ENCODE results near the gene NCAM2.
"Not testable (repeated sequence)": the region's sequence is repeated elsewhere in the genome, so short reads cannot be mapped to it uniquely, and the experiment has no call there.

The NCAM2 gene

GRCh38 chr21:21324297-21324696, 326.1 kb downstream of the NCAM2 start:
- no peak for DNase-seq (ENCODE audit: low read depth)

GRCh38 chr21:21332492-21332891, 334.3 kb downstream of the NCAM2 start:
- no peak for DNase-seq (ENCODE audit: low read depth)

- no peak for DNase-seq (ENCODE audit: low read depth)
Observed at GRCh38 chr21:21341041-21341440, 342.8 kb downstream of the NCAM2 start.

GRCh38 chr21:21345296-21345695, 347.1 kb downstream of the NCAM2 start:
- no peak for DNase-seq (ENCODE audit: low read depth)

- DNase-seq (ENCODE audit: low read depth): no peak
Observed at GRCh38 chr21:21345872-21346271, 347.7 kb downstream of the NCAM2 start.

DNA sequence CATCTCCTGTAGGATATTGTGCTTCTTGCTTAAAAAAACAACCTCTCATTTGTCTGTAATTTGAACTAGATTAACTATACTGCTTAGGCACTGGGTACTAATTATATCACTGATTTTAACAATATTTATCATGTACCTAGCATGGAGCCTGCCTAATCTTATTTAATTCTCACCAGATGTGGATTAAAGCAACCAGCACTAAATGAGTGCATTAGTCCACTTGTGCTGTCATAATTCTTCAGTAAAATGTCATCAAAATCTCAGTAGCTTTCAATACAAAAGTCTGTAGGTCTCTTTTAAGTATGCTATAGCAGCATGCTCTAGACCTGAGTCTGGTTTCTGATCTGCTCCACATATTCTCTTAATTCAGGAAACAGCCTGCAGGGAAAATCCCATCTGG, 368.1 kb downstream of the NCAM2 start:
- DNase-seq (ENCODE audit: low read depth): no peak

DNA sequence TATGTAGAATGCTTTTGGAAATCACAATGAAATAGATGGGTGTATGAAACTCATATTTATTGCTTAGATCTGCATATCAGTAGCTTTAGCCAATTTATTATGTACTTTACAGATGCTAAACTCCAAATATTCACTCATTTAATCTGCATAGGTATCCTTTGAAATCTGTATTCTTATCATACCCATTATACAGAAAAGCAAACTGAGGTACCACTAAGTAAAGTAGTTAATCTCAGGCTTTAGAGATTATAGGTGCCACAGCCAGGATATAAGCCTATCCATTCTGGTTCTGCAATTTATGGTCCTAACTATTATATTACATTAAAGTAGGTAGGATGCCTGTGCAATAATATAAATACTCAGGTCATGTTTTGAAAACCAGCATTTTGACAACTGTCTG, 369.4 kb downstream of the NCAM2 start:
- no peak for DNase-seq (ENCODE audit: low read depth)

DNA sequence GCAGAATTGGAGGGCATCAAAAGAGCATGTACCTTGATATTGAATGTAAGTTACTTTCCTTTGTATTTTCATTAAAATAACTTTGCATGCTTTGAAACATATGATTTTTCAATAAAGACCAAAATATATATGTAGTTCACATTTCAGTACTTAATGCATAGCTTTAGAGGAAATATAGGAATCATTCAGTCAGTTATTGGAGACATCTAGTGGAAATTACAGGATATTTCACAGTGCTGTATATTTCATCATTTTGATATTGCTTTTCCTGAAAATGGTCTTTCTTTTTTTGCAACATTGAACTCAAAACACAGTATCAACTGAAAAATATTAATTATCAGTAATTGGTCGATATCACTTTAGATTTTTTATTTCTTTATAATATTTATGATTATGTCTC, 375.8 kb downstream of the NCAM2 start:
- DNase-seq (ENCODE audit: low read depth): no peak

DNA sequence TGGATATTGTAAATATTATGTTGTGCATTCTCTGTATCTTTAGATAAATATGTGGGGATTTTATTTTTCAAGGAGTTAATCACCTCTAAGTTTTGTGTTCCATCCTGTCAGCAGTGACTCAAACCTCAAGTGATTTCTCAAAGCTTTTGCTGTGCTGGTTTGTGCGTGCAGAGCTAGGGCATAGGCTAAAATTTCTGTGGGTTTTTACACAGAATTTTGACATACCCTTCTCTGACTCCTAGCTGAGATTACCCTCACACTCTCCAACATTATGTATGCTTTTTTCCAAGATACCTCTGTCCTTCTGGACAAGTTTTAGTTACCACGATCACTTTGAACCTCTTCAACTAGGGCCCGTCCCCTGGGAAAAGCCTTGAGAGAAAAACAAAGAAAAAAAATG, 384.9 kb downstream of the NCAM2 start:
- no peak for DNase-seq (ENCODE audit: low read depth)

- no peak for DNase-seq (ENCODE audit: low read depth)
Observed at GRCh38 chr21:21384977-21385376, 386.8 kb downstream of the NCAM2 start.

DNA sequence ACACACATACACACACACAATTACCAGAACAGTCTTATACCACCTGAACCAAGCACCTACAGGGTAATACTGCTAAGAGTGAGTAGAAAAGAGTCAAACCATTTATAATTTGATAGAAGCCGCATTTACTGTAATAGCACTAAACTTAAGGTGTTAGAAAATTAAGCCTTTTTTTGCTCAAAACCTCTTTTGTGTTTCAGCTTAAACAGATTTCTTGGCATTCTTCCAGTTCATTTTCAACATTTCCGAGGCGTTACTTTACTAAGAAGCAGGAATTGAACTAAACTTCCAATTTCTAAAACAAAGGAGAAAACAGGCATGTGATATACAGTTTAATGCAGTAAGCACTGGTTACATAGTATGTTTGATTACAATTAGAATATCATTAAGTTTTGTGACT, 387.2 kb downstream of the NCAM2 start:
- DNase-seq (ENCODE audit: low read depth): no peak

DNA sequence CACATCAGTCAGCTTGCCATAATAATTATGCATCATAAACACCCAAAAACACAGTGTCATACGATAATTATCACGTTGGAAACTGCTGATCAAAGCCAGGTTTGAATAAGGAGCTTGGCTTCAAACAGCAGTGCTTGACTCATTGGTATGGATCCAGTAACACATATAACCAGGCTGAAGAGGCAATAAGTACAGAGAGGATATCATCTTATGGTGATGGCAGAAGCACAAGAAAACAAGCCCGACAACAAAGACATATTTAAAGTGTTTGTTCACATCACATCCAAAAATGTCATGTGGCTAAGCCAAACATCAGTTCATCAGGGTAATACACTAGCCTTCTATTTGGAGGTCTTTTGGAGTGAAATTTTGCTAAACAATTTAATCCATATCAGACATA, 389.7 kb downstream of the NCAM2 start:
- DNase-seq (ENCODE audit: low read depth): no peak

DNA sequence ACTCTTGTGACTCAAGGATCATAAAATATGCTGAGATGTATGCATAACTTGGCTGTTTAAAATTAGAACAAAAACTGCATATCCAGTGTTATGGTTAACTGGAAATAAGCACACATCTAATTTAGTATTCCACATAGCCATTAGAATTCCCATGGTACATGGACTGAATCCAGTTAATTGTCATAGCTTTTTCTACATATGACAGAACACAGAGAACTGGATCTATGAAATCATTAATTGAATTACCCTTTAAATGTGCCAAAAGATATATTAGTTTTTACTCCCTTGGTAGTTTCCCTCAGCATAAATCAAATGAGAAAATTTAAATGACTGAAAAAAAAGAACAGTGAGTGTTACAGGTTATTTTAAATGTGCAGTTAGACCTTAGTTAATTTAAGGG, 395.9 kb downstream of the NCAM2 start:
- no peak for DNase-seq (ENCODE audit: low read depth)

DNA sequence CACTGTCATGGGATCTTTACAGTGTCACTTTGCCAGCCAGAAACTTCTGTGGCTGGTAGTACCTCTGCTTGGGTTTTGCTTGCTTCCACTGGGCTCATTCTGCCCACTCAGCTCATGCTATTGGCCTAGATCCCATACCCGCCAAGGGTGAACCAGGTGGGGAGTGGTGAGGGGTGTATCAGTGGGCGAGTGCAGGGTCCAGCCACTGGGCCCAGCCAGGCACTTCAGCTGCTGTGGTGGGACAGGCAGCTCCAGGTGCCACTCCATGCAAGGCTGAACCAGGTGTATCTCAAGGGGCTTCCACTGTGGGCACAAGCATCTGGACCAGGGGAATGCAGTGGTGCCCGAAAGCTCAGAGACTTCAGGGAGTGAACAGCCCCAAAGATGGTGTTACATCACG, 398.2 kb downstream of the NCAM2 start:
- DNase-seq (ENCODE audit: low read depth): no peak

GRCh38 chr21:21397464-21397863, 399.3 kb downstream of the NCAM2 start:
- no peak for DNase-seq (ENCODE audit: low read depth)

DNA sequence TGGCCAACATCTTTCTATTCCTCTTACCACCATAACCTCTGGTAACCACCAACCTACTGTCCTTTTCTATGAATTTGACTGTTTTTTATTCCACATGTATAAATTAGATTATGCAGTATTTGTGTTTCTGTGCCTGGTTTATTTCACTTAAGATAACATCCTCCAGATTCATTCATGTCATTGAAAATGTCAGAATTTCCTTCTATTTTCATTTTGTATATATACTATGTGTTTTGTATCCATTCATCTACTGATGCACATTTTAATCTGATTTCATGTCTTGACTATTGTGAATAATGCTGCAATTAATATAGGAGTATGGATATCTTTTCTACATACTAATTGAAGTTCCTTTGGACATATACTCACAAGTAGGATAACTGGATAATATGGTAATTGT, 403.2 kb downstream of the NCAM2 start:
- no peak for DNase-seq (ENCODE audit: low read depth)

DNA sequence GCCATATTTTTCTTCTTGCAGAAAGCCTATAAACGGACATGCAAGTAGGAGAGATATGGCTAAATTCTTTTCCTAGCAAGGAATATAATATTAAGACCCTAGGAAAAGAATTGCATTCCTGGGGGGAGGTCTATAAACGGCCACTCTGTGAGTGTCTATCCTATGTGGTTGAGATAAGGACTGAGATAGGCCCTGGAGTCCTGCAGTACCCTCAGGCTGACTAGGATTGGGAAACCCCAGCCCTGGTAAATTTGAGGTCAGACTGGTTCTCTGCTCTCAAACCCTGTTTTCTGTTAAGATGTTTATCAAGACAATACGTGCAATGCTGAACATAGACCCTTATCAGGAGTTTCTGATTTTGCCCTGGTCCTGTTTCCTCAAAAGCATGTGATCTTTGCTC, 404.0 kb downstream of the NCAM2 start:
- DNase-seq (ENCODE audit: low read depth): not testable (repeated sequence)

GRCh38 chr21:21404261-21404660, 406.1 kb downstream of the NCAM2 start:
- not testable (repeated sequence) for DNase-seq (ENCODE audit: low read depth)

GRCh38 chr21:21406921-21407320, 408.7 kb downstream of the NCAM2 start:
- DNase-seq (ENCODE audit: low read depth): no peak

DNA sequence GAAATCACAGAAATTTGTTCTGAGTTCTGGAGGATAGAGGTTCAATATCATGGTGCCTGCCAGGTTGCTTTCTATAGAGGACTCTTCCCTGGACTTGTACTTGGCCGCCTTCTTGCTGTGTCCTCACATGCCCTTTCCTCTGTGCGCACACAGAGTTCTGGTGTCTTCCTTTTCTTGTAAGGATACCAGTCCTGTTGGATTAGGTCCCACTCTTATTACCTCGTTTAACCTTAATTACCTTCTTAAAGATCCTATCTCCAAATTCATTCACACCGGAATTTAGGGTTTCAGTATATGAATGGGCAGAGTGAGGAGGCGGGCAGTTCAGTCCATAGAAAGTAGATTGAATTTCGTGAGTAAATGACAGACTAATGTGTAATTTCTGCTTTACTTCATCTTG, 413.9 kb downstream of the NCAM2 start:
- no peak for DNase-seq (ENCODE audit: low read depth)

DNA sequence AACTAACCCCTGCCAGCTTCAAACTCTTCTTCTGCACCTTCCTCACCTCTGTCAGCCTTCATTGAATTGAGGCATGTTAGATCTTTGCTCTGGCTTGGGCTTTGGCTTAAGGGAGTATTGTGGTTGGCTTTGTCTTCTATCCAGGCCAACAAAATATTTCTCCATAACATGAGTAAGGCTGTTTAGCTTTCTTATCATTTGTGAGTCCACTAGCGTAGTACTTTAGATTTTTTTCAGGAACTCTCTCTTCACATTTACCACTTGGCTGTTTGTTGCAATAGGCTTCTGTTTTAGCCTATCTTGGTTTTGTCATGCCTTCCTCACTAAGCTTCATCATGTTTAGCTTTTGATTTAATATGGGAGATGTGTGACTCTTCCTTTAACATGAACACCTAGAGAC, 417.5 kb downstream of the NCAM2 start:
- DNase-seq (ENCODE audit: low read depth): no peak

- no peak for DNase-seq (ENCODE audit: low read depth)
Observed at GRCh38 chr21:21434944-21435343, 436.7 kb downstream of the NCAM2 start.

DNA sequence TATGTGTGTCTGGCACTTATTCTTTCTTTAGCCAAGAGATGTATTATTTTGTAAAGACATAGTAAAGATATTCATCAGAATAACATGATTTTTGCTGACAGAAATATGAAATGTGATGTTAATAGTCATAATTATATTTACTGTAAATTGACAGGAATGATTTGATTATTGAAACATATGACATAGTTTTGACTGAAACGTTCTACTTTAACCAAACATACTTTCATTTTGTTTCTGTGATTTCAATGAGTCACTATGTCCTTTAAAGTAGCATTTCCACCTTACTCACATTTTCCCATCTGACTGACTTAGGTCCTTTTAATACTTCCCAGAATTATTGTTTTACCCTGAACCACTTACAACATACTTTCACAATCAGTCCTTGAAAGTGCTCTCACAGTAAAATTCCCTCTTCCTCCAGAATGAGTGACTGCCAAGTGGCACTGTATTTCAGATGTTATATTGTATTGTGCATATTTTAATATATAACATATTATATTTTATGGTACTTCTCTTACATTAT, 437.9 kb downstream of the NCAM2 start:
- DNase-seq (ENCODE audit: low read depth): no peak

DNA sequence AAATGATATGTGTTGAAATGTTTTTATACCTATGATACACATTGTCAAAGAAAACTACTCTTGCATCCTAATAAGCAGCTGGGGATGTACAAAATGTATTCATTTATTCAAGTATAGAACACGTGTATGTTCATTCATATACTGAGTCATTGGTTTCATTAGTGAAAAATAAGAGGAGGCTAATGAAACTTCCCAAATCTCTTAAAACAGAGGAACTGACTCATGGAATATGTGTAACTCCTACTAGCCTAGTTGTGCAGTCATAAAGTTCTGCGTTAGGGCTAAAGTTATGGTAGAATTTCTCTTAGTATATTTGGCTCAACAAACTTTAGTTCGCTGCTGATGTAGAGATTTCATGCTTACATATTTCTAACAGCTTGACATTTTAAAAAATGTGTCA, 441.6 kb downstream of the NCAM2 start:
- no peak for DNase-seq (ENCODE audit: low read depth)

- no peak for DNase-seq (ENCODE audit: low read depth)
Observed at GRCh38 chr21:21457077-21457476, 458.9 kb downstream of the NCAM2 start.
